Adipose tissue (tissue), 3 donors: ENCODE data around the gene PIK3R1. TPM values are rescaled to one million over a fixed set of nuclear protein-coding genes. Genes with fewer than 3 reads are reported as not detected.

Experiments
- H3K27ac ChIP-seq: one replicate; pipeline ENCODE4 v1.5.1; 2013; ENCODE audit warnings: low read depth, low read length
- WGBS, 3 donors: extraction: QIAGEN DNeasy Blood & Tissue Kit; methylation state at CpG; one replicate each; pipeline ENCODE4 v1.1.7; 2013; 5-methylcytosine and 5-hydroxymethylcytosine counted together
- polyA plus RNA-seq, 3 donors: library from polyadenylated mRNA; stranded (reverse); fragments of 200-250 nt; gene quantifications; one replicate each; pipeline ENCODE4 v1.2.3, GENCODE V29; 2013
- donor health status: healthy with polysubstance abuse.
- donor health status: Bipolar disorder and iron deficiency.
- donor health status: healthy.

The PIK3R1 gene
- polyA plus RNA-seq, 3 donors = 12.1 to 58.9 (median 41.0) TPM

DNA sequence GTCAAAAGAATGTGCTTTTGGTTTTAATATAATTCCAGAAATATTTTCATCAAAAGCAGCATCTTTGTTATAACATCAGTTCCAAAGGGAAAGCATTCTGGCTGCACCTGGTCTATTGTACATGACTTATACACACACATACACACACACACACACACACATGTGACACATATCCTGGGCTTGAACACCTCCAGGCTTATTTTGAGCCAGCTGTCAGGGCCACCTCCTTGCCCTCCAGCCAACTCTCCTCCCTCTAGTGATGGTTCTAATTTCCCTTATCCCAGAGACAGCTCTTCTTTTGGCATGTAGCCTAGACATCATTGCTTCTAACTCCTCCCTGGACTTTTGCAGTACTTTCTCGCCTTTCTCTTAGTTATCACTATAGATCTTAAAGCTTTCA, 115.0 kb downstream of the PIK3R1 start:
- 63 to 85% (median 67%) methylated on average over 1 of the region's 1 CpG for WGBS, 3 donors
- no peak overlapping the region for H3K27ac ChIP-seq

GRCh38 chr5:68331192-68332079, 115.9 kb downstream of the PIK3R1 start:
- H3K27ac ChIP-seq = no peak overlapping the region
- WGBS, 3 donors = 35 to 63% (median 62%) methylated on average over 4 of the region's 4 CpGs

GRCh38 chr5:68332080-68332451, 116.5 kb downstream of the PIK3R1 start:
- 73 to 95% (median 81%) methylated on average over 3 of the region's 3 CpGs for WGBS, 3 donors
- no peak overlapping the region for H3K27ac ChIP-seq

DNA sequence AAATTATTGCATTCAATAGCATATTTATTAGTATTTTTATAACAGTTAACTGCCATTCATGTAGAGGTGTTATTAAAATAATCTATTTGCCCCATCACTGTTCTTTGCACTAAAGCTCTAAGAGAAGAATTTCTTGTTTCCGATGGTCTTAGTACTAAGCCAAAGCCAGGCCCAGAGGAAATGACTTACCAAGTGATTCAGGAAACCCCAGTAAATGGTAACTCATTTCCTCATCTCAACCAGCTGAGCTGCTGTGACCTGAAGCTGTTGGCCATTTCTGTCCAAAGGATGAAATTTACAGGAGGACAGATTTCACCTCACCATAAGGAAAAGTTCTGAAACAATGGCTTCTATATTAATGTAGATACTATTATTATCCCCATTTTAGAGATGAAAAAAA, 117.0 kb downstream of the PIK3R1 start:
- 46 to 88% (median 47%) methylated on average over 1 of the region's 1 CpG for whole genome bisulfite sequencing, 3 donors

GRCh38 chr5:68333649-68334552, 118.3 kb downstream of the PIK3R1 start:
- no peak overlapping the region for H3K27ac ChIP-seq
- WGBS, 3 donors = 65 to 85% (median 79%) methylated on average over 2 of the region's 2 CpGs

More for the DNA sequence above, 117.0 kb downstream of the PIK3R1 start:
- H3K27ac ChIP-seq = no peak overlapping the region

- no peak overlapping the region for H3K27ac ChIP-seq
- 87 to 100% (median 87%) methylated on average over 2 of the region's 2 CpGs for WGBS, 3 donors
These were observed 119.0 kb downstream of the PIK3R1 start for GRCh38 chr5:68334553-68334886.

DNA sequence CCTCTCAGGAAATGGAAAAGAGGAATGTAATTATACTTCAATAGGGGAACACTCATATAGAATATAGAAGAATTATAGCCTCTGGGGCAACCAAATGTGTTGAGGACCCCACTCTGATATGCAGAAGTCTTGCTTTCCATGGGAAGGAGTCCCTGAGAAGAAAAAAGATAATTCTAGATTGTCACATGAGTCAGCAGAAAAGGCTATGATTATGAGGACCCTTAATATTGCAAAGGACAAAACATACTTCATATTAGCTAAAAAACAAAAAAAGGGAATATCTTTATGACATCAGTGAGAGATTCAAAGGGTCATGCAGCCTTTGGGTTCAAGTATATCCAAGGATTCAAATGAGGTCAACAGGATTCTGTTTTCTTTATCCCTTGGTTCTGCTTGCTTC, 119.5 kb downstream of the PIK3R1 start:
- H3K27ac ChIP-seq = no peak overlapping the region

- H3K27ac ChIP-seq = no peak overlapping the region
These were observed 120.6 kb downstream of the PIK3R1 start for GRCh38 chr5:68336200-68336599.

GRCh38 chr5:68337235-68337634, 121.7 kb downstream of the PIK3R1 start:
- WGBS, 3 donors = 88 to 93% (median 90%) methylated on average over 4 of the region's 4 CpGs
- no peak overlapping the region for H3K27ac ChIP-seq

GRCh38 chr5:68339921-68340321, 124.4 kb downstream of the PIK3R1 start:
- H3K27ac ChIP-seq = no peak overlapping the region
- WGBS, 3 donors = 60 to 83% (median 67%) methylated on average over 1 of the region's 1 CpG

- 82 to 89% (median 86%) methylated on average over 3 of the region's 3 CpGs for WGBS, 3 donors
- no peak overlapping the region for H3K27ac ChIP-seq
These were observed 125.5 kb downstream of the PIK3R1 start for GRCh38 chr5:68341006-68341405.

GRCh38 chr5:68342693-68343092, 127.1 kb downstream of the PIK3R1 start:
- WGBS, 3 donors = 90 to 97% (median 95%) methylated on average over 1 of the region's 1 CpG
- no peak overlapping the region for H3K27ac ChIP-seq

- no peak overlapping the region for H3K27ac ChIP-seq
- 68 to 78% (median 74%) methylated on average over 5 of the region's 5 CpGs for WGBS, 3 donors
These were observed 127.9 kb downstream of the PIK3R1 start for GRCh38 chr5:68343421-68343826.

- no peak overlapping the region for H3K27ac ChIP-seq
- WGBS, 3 donors = 59 to 63% (median 61%) methylated on average over 4 of the region's 4 CpGs
These were observed 129.0 kb downstream of the PIK3R1 start for GRCh38 chr5:68344447-68345111.

DNA sequence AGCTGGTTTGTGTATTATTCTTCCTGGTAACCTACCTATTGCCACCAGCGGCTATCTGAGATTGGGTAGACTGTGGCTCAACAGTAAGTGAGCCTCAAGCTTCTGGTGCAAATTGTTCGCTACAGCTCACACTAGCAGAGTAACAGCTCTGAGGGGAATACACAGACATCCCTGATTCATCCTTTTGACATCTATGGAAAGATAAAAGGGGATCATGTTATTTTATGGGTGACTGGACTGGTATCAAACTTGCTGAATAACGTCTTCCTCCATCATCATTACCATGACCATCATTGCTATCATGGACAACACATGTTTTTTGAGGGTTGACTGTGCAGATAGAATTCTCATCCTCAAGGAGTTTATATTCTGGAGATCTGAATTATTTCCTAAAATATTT, 129.6 kb downstream of the PIK3R1 start:
- no peak overlapping the region for H3K27ac ChIP-seq
- WGBS, 3 donors = 90 to 93% (median 90%) methylated on average over 3 of the region's 3 CpGs

GRCh38 chr5:68345582-68345981, 130.0 kb downstream of the PIK3R1 start:
- 78 to 94% (median 88%) methylated on average over 1 of the region's 1 CpG for WGBS, 3 donors
- H3K27ac ChIP-seq = no peak overlapping the region

- 84 to 90% (median 86%) methylated on average over 2 of the region's 2 CpGs for WGBS, 3 donors
These were observed 132.0 kb downstream of the PIK3R1 start for GRCh38 chr5:68347536-68347935.

GRCh38 chr5:68348447-68349222, 133.1 kb downstream of the PIK3R1 start:
- H3K27ac ChIP-seq = no peak overlapping the region
- 92 to 96% (median 92%) methylated on average over 2 of the region's 2 CpGs for WGBS, 3 donors

More at GRCh38 chr5:68347536-68347935, 132.0 kb downstream of the PIK3R1 start:
- no peak overlapping the region for H3K27ac ChIP-seq
